SW480 (cell line): ENCODE data around the gene NOPCHAP1.

Source experiments
- DNase-seq: peaks from one replicate; pipeline ENCODE4 v3.0.0-alpha.2; 2016; ENCODE audit warnings: low spot score

NOPCHAP1 gene

DNA sequence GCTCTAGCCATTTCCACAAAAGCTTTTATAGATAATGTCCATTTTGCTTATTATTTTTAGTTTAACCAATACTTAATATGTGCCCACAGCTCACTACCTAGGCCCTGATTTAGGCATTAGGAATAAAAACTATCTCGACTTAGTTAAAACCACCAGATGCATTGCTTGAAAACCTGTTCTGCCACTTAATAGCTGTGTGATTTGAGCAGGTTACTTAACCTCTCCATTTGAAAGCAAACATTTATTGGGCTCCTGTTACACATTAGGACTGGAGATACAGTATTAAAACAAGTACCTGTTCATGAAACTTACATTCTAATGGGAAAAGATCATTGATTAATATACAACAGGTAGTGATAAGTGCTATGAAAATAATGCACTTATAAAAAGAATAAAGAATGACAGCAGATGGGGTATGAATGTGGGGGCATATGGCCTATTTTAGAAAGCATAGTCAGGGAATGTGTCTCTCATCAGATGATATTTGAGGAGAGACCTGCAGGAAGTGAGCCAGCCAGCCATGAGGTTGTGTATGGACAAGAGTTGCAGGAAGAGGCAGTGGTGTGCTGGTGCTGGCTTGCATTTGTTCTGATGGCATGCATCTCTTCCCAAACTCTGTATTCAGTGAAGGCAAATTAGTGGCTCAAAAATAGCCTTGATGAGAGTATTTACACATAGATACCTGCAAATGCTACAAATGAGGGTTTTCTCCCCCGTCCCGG is 34.3 kb downstream of the NOPCHAP1 start:
- DNase-seq = no peak

DNA sequence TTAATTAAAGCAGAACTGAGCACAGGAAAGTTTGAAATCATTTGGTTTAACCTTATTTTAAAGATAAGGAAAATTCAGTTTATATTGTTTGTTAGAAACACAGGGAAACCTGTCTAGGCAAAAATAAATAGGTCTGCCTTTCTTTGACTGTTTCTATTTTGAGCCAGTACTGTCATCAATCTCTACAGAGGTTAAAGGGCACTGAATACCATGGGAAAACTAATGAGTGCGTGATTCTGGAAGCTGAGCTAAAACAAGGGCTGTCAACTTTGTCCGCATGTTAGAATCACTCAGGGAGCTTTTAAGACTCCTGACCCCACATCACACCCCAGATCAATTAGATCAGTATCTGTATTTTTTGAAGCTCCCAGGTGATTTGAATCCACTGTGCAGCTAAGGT is 38.8 kb downstream of the NOPCHAP1 start:
- DNase-seq = no peak

DNA sequence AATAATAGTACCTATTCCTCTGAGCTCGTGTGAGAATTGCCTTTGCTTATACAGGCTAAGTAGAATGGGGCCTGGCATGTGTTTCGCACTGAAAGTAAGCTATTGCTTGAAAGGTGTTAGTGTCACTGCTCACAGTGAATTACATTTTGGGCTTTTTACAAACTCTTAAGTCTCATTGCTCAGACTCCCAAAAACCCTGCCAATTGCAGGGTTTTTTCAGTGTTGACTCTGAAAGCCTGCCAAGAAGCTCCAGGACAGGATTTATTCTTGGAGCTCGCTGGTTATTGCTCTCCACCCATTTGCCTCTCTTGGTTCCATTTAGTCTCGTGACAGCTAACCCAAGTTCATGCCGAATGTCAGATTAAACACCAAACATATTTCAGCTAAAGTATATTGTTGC is 39.8 kb downstream of the NOPCHAP1 start:
- DNase-seq = no peak

DNA sequence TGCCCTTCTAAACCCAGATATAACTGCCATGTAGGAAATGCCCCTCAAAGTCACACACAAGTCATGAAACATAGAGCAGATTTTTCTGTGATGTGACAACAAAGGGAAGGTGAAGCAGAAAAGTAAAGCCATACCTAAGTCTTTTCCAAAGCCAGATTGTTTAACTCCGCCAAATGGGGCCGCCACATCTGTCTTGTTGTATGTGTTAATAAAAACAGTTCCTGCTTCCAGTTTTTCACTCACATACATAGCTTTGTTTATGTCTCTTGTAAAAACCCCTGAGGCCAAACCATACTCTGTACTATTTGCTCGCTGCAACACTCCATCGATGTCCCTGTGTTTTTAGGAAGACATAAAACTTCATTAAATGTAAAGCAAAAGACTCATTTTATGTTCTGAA is 40.3 kb downstream of the NOPCHAP1 start:
- no peak for DNase-seq

DNA sequence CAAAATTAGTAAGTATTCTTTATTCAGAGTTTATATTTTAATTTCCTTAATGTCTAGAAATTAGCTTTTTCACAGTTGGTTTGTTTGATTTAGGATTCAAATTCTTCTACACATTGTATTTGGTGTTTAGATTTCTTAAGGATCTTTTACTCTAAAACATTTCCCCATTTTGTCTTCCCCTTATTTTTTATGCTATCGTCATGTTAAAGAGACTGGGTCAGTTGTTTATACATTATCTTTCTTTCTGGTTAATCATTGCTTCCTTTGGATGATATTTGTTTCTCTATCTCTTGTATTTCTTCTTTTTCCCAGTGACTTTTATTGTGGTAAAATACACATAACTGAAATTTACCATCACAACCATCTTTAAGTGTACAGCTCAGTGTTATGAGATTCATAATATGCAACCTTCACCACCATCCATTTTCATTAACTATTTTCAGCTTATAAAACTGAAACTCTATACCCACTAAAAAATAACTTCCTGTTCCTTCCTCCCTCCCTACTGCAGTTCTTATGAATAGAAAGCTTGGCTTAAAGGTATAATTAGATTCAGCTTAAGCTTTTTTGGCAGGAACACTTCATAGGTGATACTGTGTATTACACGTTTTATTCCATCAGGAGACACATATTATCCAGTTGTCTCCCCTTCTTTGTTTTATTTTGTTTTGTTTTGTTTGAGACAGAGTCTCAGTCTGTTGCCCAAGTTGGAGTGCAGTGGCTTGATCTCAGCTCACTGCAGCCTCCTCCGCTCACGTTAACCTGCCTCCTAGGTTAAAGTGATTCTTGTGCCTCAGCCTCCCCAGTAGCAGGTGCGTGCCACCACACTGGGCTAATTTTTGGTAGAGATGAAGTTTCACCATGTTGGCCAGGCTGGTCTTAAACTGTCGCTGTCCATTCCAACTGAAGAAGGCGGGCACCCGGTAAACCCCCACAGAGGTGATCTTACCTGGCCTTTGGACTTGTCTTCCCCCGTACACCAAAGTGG is 45.0 kb downstream of the NOPCHAP1 start:
- DNase-seq = no peak

DNA sequence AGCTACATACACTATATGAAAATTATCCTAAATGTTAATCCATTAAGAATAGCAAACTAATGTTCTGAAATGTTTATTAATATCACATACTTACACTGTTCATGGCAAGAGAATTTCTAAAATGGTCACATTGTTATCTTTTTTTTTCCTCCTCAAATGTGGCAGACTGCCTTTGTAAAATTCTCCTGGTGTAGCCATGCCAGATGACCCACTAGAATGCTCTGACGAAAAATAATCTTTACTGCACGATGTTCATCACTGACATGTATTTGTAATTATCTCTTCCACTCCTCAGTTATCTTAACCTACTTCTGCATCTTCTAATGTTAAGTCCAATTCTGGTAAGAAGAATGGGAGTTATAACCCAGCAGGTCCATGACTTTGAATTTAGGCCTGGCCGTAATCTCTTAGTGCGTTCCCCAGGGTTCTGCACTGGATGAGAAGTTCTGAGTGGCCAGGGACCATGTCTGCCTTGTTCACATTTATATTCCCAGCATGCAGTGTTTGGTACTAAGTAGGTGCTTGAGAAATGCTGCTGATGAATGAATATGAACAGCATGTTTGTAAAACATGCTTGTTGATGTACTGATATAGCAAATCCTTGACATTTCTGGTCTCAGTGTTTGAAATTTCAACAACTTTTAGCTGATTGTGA is 46.7 kb downstream of the NOPCHAP1 start:
- no peak for DNase-seq

DNA sequence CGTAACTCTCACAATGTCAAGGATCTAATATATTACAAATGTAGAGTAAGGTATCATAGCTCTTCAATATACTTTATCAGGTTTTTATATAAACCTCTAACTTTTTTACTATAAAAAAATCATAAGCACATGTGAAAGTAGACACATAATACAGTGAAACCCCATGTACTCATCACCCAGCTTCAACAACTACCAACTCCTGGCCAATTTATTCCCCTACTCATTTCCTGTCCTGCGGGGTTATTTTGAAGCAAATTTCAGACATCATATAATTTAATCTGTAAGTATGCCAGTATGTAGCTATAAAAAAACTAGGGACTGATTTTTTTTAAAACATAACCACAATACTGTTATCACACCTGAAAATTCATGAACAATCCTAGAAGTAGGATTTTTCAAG is 47.7 kb downstream of the NOPCHAP1 start:
- no peak for DNase-seq
